Measurements from ENCODE around the gene DDA1.

GRCh38 chr19:17357724-17358123 is 48.4 kb downstream of the DDA1 start:
- no peak for TF ChIP-seq USF1 (CRISPR knock-in tag; IDR thresholded peaks at IDR 0.05)
- no peak for TF ChIP-seq CTCF (IDR thresholded peaks at IDR 0.05)
- no peak for TF ChIP-seq KAT7 (CRISPR knock-in tag; IDR thresholded peaks at IDR 0.05; ENCODE audit: borderline replicate concordance)
